SK-N-MC (cell line): ENCODE data around the gene MAGI1.

Source experiments
- EZH2 ChIP-seq: fragments of 200-600 bp; sonication (generic); IDR thresholded peaks from one replicate; pipeline ENCODE4 v1.6.1; 2017; ENCODE audit warnings: antibody characterized with exemption
- FOXP2 ChIP-seq: optimal IDR thresholded peaks from 2 replicates; pipeline ENCODE3; 2011; ENCODE audit warnings: mild to moderate bottlenecking, moderate library complexity; ENCODE audit not compliant: insufficient read depth; ENCODE audit errors: extremely low read length, control extremely low read depth
- POLR2AphosphoS5 ChIP-seq: IDR thresholded peaks from 2 replicates; pipeline ENCODE4 v1.6.1; 2012; ENCODE audit warnings: mild to moderate bottlenecking, low read depth, low read length, borderline replicate concordance

GRCh38 chr3:65720989-65721737 lies 317.6 kb downstream of the MAGI1 start:
- TF ChIP-seq POLR2AphosphoS5, result no peak
- no peak for TF ChIP-seq EZH2
- TF ChIP-seq FOXP2, result no peak
